ENCODE data around the gene CPD.

DNA sequence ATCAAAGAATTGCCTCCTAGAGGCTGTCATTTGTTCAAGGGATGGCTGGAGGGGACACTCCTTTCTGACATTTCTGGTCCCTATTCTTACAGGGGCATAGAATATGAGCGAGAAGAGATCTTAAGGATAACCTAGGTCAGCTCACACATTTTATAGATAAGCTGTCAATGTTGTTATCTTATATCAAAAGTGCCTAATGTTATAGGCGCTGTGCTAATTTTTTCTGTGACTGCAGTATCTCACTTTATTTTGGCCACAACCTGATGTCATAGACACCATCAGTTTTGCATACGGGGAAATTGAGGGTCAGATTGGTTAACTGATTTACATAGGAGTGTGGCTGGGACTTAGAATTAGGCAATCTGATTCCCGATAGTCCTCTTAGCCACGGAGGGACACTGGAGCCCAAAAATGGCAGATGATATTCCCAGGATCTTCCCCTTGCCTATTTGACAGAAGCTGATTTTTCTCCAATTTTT is 1.2 kb downstream of the CPD start:
- no peak for TF ChIP-seq EZH2phosphoT487 (IDR thresholded peaks at IDR 0.05; ENCODE audit: insufficient read depth, low read depth)
- TF ChIP-seq EZH2 (IDR thresholded peaks at IDR 0.05; ENCODE audit: insufficient read depth, poor library complexity, severe bottlenecking) = no peak
